Measurements from ENCODE around the gene NR6A1. TPM values are rescaled to one million over a fixed set of nuclear protein-coding genes. Genes with fewer than 3 reads are reported as not detected.

Gene NR6A1
- 63.8 TPM for total RNA-seq (ENCODE audit: unreplicated experiment)
- long read RNA-seq, full-length matches to known transcripts = 2 of 16 reads
- long read RNA-seq, partial matches to known transcripts = 1 of 16 reads
- long read RNA-seq, other reads (novel, unspliced or antisense) = 13 of 16 reads

DNA sequence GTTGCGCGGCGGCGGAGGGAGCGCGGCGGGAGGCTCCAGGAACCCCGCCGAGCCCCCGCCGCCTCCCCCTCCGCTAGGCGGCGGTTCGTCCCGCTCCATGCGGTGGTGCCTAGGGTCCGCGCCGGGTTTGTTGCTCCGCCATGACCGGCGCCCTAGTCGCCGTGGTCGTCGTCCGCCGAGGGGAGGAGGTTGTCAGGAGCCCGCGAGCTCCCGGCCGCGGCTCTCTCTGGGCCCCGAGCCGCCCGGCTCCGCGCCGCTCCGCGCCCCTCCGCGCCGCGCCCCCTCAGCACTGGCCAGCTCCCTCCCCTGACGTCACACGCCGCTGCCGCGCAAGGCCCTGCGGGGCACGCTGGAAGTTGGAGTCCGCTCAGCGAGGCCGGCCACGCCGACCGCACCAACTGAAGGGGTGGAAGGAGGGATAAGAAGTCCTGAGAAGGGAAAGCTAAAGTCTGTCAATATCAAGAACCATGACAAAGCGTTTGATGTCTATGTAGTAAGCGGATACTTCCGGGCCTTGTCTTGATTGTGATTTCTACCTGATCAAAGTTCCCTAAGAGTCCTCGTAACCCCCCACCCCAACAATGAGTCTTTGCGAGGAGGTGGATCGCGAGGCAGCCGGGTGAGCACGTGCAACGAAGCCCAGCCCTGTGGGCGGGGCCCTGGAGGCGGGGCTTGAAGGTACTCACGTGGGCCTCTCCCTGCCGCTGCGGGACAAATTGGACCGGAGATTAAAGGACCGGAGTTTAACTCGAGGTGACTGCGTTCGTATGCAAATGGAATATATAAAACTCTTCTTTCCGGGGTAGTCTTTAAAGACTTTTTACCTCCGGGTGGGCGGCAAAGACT, at the start of gene NR6A1:
TSS of gene NR6A1 (minus strand) at position 291 of the 846 bp plus-strand sequence.
- Mint-ChIP-seq H3K27ac (ENCODE audit: unreplicated experiment) (peak within 1 kb of the TSS; percentile 95), H3K4me3 (ENCODE audit: unreplicated experiment) (peak within 1 kb of the TSS; percentile 99), H3K4me1 (ENCODE audit: unreplicated experiment) (peaks cover 34% of the 10 kb centered on the region), H3K27me3 (ENCODE audit: unreplicated experiment) (peaks cover 15% of the 10 kb centered on the region), H3K9me3 (ENCODE audit: unreplicated experiment) (no peaks in the 10 kb centered on the region), H3K36me3 (ENCODE audit: low read depth, unreplicated experiment) (no peaks in the 10 kb centered on the region)
- TF ChIP-seq, protein P1, sequence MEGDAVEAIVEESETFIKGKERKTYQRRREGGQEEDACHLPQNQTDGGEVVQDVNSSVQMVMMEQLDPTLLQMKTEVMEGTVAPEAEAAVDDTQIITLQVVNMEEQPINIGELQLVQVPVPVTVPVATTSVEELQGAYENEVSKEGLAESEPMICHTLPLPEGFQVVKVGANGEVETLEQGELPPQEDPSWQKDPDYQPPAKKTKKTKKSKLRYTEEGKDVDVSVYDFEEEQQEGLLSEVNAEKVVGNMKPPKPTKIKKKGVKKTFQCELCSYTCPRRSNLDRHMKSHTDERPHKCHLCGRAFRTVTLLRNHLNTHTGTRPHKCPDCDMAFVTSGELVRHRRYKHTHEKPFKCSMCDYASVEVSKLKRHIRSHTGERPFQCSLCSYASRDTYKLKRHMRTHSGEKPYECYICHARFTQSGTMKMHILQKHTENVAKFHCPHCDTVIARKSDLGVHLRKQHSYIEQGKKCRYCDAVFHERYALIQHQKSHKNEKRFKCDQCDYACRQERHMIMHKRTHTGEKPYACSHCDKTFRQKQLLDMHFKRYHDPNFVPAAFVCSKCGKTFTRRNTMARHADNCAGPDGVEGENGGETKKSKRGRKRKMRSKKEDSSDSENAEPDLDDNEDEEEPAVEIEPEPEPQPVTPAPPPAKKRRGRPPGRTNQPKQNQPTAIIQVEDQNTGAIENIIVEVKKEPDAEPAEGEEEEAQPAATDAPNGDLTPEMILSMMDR (IDR thresholded peaks at IDR 0.05; ENCODE audit: unreplicated experiment) = peak; percentile 19
- peak; percentile 95 for DNase-seq (ENCODE audit: low spot score)

DNA sequence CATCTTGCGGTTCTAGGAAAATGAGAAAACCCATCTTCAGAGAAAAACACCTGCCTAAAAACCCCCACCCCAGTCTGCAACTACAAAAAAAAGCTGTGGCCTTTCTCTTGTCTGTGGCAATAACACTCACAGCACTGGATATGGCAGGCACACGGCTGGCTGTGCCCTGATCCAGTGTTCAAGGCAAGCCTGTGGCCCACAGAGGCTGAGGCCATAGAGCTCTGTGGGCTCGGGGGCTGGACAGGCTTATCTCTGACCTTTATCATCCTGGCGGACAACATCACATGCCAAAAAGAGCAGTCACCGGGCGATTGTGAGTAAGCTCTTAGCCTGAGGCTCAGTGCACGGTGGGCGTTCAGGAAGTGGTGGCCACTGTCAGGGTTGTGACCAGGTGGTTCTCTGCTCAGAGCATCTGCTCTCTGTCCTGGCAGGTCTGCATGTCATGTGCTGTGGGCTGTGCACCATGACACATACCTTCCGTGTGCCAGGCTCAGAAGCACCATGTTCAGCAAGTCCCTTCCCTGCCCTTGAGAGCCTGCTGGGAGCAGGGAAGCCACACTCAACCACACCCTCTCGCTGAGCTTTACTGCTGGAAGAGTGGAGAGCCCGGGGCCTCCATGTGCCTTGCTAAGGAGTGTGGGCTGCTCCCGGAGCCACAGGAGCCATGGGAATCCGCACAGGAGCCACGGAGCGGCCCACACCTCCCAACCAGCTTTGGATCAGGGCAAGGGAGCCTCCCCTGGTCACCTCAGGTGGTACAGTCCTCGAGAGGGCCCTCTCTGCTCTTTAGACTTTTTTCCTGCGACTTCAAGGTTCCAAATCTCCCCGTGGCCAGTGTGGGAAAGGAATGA, 47.5 kb upstream of the NR6A1 start:
- no peaks in the 10 kb centered on the region for H3K36me3 Mint-ChIP-seq (ENCODE audit: low read depth, unreplicated experiment)
- H3K4me1 Mint-ChIP-seq (ENCODE audit: unreplicated experiment) = no peaks in the 10 kb centered on the region
- H3K9me3 Mint-ChIP-seq (ENCODE audit: unreplicated experiment) = no peaks in the 10 kb centered on the region
- H3K27me3 Mint-ChIP-seq (ENCODE audit: unreplicated experiment) = peaks cover 4% of the 10 kb centered on the region
- TF ChIP-seq, protein P1 (IDR thresholded peaks at IDR 0.05; ENCODE audit: unreplicated experiment) = no peak
- no peak overlapping the region for H3K27ac Mint-ChIP-seq (ENCODE audit: unreplicated experiment)
- H3K4me3 Mint-ChIP-seq (ENCODE audit: unreplicated experiment) = no peak overlapping the region
- DNase-seq (ENCODE audit: low spot score) = no peak

DNA sequence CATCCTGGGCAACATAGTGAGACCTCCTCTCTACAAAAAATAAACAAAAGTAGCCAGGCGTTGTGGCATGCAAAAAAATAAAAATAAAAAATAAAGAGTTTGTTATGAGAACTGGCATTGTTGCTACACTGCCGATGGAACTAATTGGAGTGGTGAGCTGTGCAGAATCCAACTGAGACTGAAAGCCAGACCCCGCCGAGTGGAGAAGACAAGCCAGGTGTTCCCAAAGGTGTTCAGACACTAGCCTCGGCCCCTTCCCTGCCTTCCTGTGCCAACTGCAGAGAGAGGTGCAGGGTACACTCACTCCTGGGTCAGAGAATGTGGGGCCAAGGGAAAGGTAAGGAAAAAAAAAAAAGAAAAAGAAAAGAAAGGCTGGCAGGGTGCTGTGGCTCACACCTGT, 44.5 kb upstream of the NR6A1 start:
- TF ChIP-seq, protein P1 (IDR thresholded peaks at IDR 0.05; ENCODE audit: unreplicated experiment) = no peak
- Mint-ChIP-seq H3K4me3 (ENCODE audit: unreplicated experiment) (no peak overlapping the region), H3K27me3 (ENCODE audit: unreplicated experiment) (peaks cover 5% of the 10 kb centered on the region), H3K4me1 (ENCODE audit: unreplicated experiment) (no peaks in the 10 kb centered on the region), H3K9me3 (ENCODE audit: unreplicated experiment) (no peaks in the 10 kb centered on the region), H3K36me3 (ENCODE audit: low read depth, unreplicated experiment) (no peaks in the 10 kb centered on the region), H3K27ac (ENCODE audit: unreplicated experiment) (no peak overlapping the region)
- no peak for DNase-seq (ENCODE audit: low spot score)

DNA sequence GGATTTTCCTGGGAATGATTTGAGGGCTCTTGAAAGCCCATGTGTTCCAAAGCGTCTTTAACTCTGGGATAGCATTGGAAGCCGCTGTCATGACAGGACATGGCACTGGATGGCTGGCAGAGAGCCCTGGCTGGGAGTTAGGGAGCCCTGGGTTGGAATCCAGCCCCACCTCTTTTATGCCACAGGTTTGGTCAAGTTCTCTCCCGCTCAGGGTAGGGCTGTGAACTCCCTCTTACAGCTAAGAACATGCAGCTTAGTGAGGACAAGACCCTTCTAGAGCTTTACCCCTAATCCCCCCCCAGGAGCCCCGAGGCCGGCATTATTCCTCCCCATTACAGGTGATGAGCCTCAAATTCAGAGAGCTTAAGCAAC, 43.0 kb upstream of the NR6A1 start:
- Mint-ChIP-seq H3K36me3 (ENCODE audit: low read depth, unreplicated experiment) (no peaks in the 10 kb centered on the region), H3K9me3 (ENCODE audit: unreplicated experiment) (no peaks in the 10 kb centered on the region), H3K27me3 (ENCODE audit: unreplicated experiment) (peaks cover 5% of the 10 kb centered on the region), H3K4me3 (ENCODE audit: unreplicated experiment) (no peak overlapping the region), H3K27ac (ENCODE audit: unreplicated experiment) (no peak overlapping the region), H3K4me1 (ENCODE audit: unreplicated experiment) (no peaks in the 10 kb centered on the region)
- TF ChIP-seq, protein P1 (IDR thresholded peaks at IDR 0.05; ENCODE audit: unreplicated experiment) = no peak
- no peak for DNase-seq (ENCODE audit: low spot score)

All from endothelial cell (in vitro differentiated cells).